Germinal center (tissue), 1 donor: ENCODE results near the gene SPATS1.
"Not testable (repeated sequence)": the region's sequence is repeated elsewhere in the genome, so short reads cannot be mapped to it uniquely, and the experiment has no call there.

Experiments
- DNase-seq: peaks from one replicate; pipeline ENCODE4 v3.0.0; 2012; ENCODE audit warnings: mixed read lengths, low spot score

SPATS1 gene

GRCh38 chr6:44341095-44341890 is 1.2 kb upstream of the SPATS1 start:
- DNase-seq: no peak

- DNase-seq: no peak
These were observed 398 bp upstream of the SPATS1 start for GRCh38 chr6:44342052-44342451.

GRCh38 chr6:44346818-44347217 is 4.4 kb downstream of the SPATS1 start:
- DNase-seq: not testable (repeated sequence)

- no peak for DNase-seq
These were observed 7.6 kb downstream of the SPATS1 start for GRCh38 chr6:44349904-44350649.

GRCh38 chr6:44350650-44350994 is 8.2 kb downstream of the SPATS1 start:
- DNase-seq: not testable (repeated sequence)

- no peak for DNase-seq
These were observed 9.8 kb downstream of the SPATS1 start for GRCh38 chr6:44352259-44352658.

- no peak for DNase-seq
These were observed 10.9 kb downstream of the SPATS1 start for GRCh38 chr6:44353336-44353735.

GRCh38 chr6:44355640-44356039 is 13.2 kb downstream of the SPATS1 start:
- DNase-seq: no peak

GRCh38 chr6:44356487-44356886 is 14.0 kb downstream of the SPATS1 start:
- DNase-seq: no peak

- no peak for DNase-seq
These were observed 17.5 kb downstream of the SPATS1 start for GRCh38 chr6:44359973-44360372.

GRCh38 chr6:44361947-44362346 is 19.5 kb downstream of the SPATS1 start:
- no peak for DNase-seq

- no peak for DNase-seq
These were observed 21.0 kb downstream of the SPATS1 start for GRCh38 chr6:44363377-44363926.

GRCh38 chr6:44366781-44367180 is 24.3 kb downstream of the SPATS1 start:
- DNase-seq: no peak

GRCh38 chr6:44367681-44368080 is 25.2 kb downstream of the SPATS1 start:
- no peak for DNase-seq

- no peak for DNase-seq
These were observed 30.6 kb downstream of the SPATS1 start for GRCh38 chr6:44373051-44373450.

GRCh38 chr6:44373787-44374186 is 31.3 kb downstream of the SPATS1 start:
- DNase-seq: no peak

GRCh38 chr6:44375071-44375470 is 32.6 kb downstream of the SPATS1 start:
- no peak for DNase-seq

GRCh38 chr6:44377484-44377883 is 35.0 kb downstream of the SPATS1 start:
- DNase-seq: no peak

GRCh38 chr6:44377971-44378370 is 35.5 kb downstream of the SPATS1 start:
- no peak for DNase-seq

- DNase-seq: no peak
These were observed 39.3 kb downstream of the SPATS1 start for GRCh38 chr6:44381739-44382138.

GRCh38 chr6:44386364-44386928 is 44.0 kb downstream of the SPATS1 start:
- no peak for DNase-seq

GRCh38 chr6:44386929-44387345 is 44.5 kb downstream of the SPATS1 start:
- peak; percentile 24 for DNase-seq
